Large intestine (tissue), 3 donors: ENCODE results near the gene PAPPA. TPM values are rescaled to one million over a fixed set of nuclear protein-coding genes. Genes with fewer than 3 reads are reported as not detected.

Source experiments
- DNase-seq, 2 donors: peaks; one replicate each; pipeline versions ENCODE4 v3.0.0 to v3.0.0-alpha.2; 2013
- H3K27ac ChIP-seq: one replicate; pipeline ENCODE4 v1.5.1; 2013; ENCODE audit warnings: low read length
- H3K27me3 ChIP-seq: 2 replicates; pipeline ENCODE4 v1.6.1; 2013; ENCODE audit warnings: low read length; ENCODE audit not compliant: control insufficient read depth, insufficient read depth
- H3K36me3 ChIP-seq: 2 replicates; pipeline ENCODE4 v1.6.1; 2013; ENCODE audit warnings: low read length; ENCODE audit not compliant: control insufficient read depth, insufficient read depth
- H3K4me1 ChIP-seq: one replicate; pipeline ENCODE4 v1.6.1; 2013; ENCODE audit warnings: low read length; ENCODE audit not compliant: control insufficient read depth, insufficient read depth
- H3K4me3 ChIP-seq: one replicate; pipeline ENCODE4 v1.5.1; 2013; ENCODE audit warnings: low read length
- H3K9me3 ChIP-seq: one replicate; pipeline ENCODE4 v1.6.1; 2013; ENCODE audit warnings: mild to moderate bottlenecking, low read depth, low read length, moderate library complexity; ENCODE audit not compliant: control insufficient read depth
- WGBS: methylation state at CpG from one replicate; pipeline ENCODE4 v1.1.5; 2013; ENCODE audit warnings: low lambda C conversion rate; ENCODE audit not compliant: insufficient coverage; 5-methylcytosine and 5-hydroxymethylcytosine counted together
- polyA plus RNA-seq: library from polyadenylated mRNA; unstranded; fragments of 120-200 nt; gene quantifications from one replicate; pipeline ENCODE4 v1.2.1, GENCODE V29; 2013

PAPPA gene
- polyA plus RNA-seq, 1 donor = 2.2 TPM

GRCh38 chr9:116223926-116224325 is 70.3 kb downstream of the PAPPA start:
- H3K27ac ChIP-seq = no peak overlapping the region
- WGBS = 100% methylated on average over 1 of the region's 3 CpGs
- no peak for DNase-seq

GRCh38 chr9:116230051-116230632 is 76.6 kb downstream of the PAPPA start:
- Histone ChIP-seq H3K4me1 (no peaks in the 10 kb centered on the region), H3K27me3 (peaks cover 12% of the 10 kb centered on the region)
- no CpG with 5 or more reads among the region's 1 CpG for WGBS

More at GRCh38 chr9:116223926-116224325, 70.3 kb downstream of the PAPPA start:
- Histone ChIP-seq H3K9me3 (no peaks in the 10 kb centered on the region), H3K4me1 (no peaks in the 10 kb centered on the region), H3K27me3 (no peaks in the 10 kb centered on the region), H3K4me3 (no peak overlapping the region), H3K36me3 (no peaks in the 10 kb centered on the region)

GRCh38 chr9:116232424-116233159 is 79.0 kb downstream of the PAPPA start:
- Histone ChIP-seq H3K9me3 (no peaks in the 10 kb centered on the region), H3K27ac (no peak overlapping the region)
- WGBS = 100% methylated on average over 1 of the region's 5 CpGs

More at GRCh38 chr9:116230051-116230632, 76.6 kb downstream of the PAPPA start:
- Histone ChIP-seq H3K4me3 (no peak overlapping the region), H3K9me3 (no peaks in the 10 kb centered on the region), H3K27ac (no peak overlapping the region), H3K36me3 (no peaks in the 10 kb centered on the region)
- no peak for DNase-seq

GRCh38 chr9:116233160-116233530 is 79.6 kb downstream of the PAPPA start:
- Histone ChIP-seq H3K9me3 (no peaks in the 10 kb centered on the region), H3K4me1 (no peaks in the 10 kb centered on the region), H3K36me3 (no peaks in the 10 kb centered on the region), H3K4me3 (no peak overlapping the region), H3K27ac (no peak overlapping the region), H3K27me3 (peaks cover 12% of the 10 kb centered on the region)
- no peak for DNase-seq
- 100% methylated on average over 2 of the region's 3 CpGs for WGBS

More at GRCh38 chr9:116232424-116233159, 79.0 kb downstream of the PAPPA start:
- Histone ChIP-seq H3K4me1 (no peaks in the 10 kb centered on the region), H3K4me3 (no peak overlapping the region), H3K27me3 (peaks cover 12% of the 10 kb centered on the region), H3K36me3 (no peaks in the 10 kb centered on the region)
- DNase-seq = no peak

GRCh38 chr9:116234081-116234480 is 80.5 kb downstream of the PAPPA start:
- no peak overlapping the region for H3K27ac ChIP-seq
- DNase-seq = peak in 1 of 2 donors; percentile 6
- no CpG with 5 or more reads among the region's 4 CpGs for WGBS

GRCh38 chr9:116236979-116237378 is 83.4 kb downstream of the PAPPA start:
- H3K27ac ChIP-seq = no peak overlapping the region
- no peaks in the 10 kb centered on the region for H3K36me3 ChIP-seq
- no peak overlapping the region for H3K4me3 ChIP-seq
- H3K4me1 ChIP-seq = no peaks in the 10 kb centered on the region
- peaks cover 12% of the 10 kb centered on the region for H3K27me3 ChIP-seq
- DNase-seq = no peak
- H3K9me3 ChIP-seq = no peaks in the 10 kb centered on the region

More at GRCh38 chr9:116234081-116234480, 80.5 kb downstream of the PAPPA start:
- Histone ChIP-seq H3K9me3 (no peaks in the 10 kb centered on the region), H3K27me3 (peaks cover 12% of the 10 kb centered on the region), H3K4me3 (no peak overlapping the region), H3K4me1 (no peaks in the 10 kb centered on the region), H3K36me3 (no peaks in the 10 kb centered on the region)

GRCh38 chr9:116237456-116237855 is 83.9 kb downstream of the PAPPA start:
- 100% methylated on average over 1 of the region's 4 CpGs for WGBS
- H3K4me1 ChIP-seq = no peaks in the 10 kb centered on the region
- H3K27me3 ChIP-seq = peaks cover 10% of the 10 kb centered on the region
- no peak for DNase-seq
- no peaks in the 10 kb centered on the region for H3K9me3 ChIP-seq
- no peak overlapping the region for H3K4me3 ChIP-seq
- no peaks in the 10 kb centered on the region for H3K36me3 ChIP-seq
- no peak overlapping the region for H3K27ac ChIP-seq

GRCh38 chr9:116238225-116238624 is 84.6 kb downstream of the PAPPA start:
- H3K27ac ChIP-seq = no peak overlapping the region
- no peak for DNase-seq
- no CpG with 5 or more reads among the region's 2 CpGs for WGBS

GRCh38 chr9:116238776-116239340 is 85.3 kb downstream of the PAPPA start:
- WGBS = no CpG with 5 or more reads among the region's 1 CpG

More at GRCh38 chr9:116238225-116238624, 84.6 kb downstream of the PAPPA start:
- Histone ChIP-seq H3K27me3 (peaks cover 10% of the 10 kb centered on the region), H3K4me1 (no peaks in the 10 kb centered on the region), H3K4me3 (no peak overlapping the region), H3K9me3 (no peaks in the 10 kb centered on the region), H3K36me3 (no peaks in the 10 kb centered on the region)

GRCh38 chr9:116243708-116244107 is 90.1 kb downstream of the PAPPA start:
- H3K4me1 ChIP-seq = peaks cover 8% of the 10 kb centered on the region
- H3K36me3 ChIP-seq = no peaks in the 10 kb centered on the region
- H3K27ac ChIP-seq = no peak overlapping the region
- no CpG with 5 or more reads among the region's 1 CpG for WGBS
- H3K9me3 ChIP-seq = no peaks in the 10 kb centered on the region
- DNase-seq = no peak
- no peak overlapping the region for H3K4me3 ChIP-seq
- H3K27me3 ChIP-seq = no peaks in the 10 kb centered on the region

More at GRCh38 chr9:116238776-116239340, 85.3 kb downstream of the PAPPA start:
- DNase-seq = no peak
- Histone ChIP-seq H3K4me1 (no peaks in the 10 kb centered on the region), H3K36me3 (no peaks in the 10 kb centered on the region), H3K27me3 (peaks cover 10% of the 10 kb centered on the region), H3K27ac (no peak overlapping the region), H3K4me3 (no peak overlapping the region), H3K9me3 (no peaks in the 10 kb centered on the region)
